GM23338 (cell line): Measurements from ENCODE around the gene PARVB.

Experiments
- CREB1 ChIP-seq: fragments of 250-450 bp; sonication (Bioruptor Pico); IDR thresholded peaks from 2 replicates; pipeline ENCODE4 v1.5.0; 2020; ENCODE audit warnings: low read depth, mild to moderate bottlenecking, moderate library complexity
- EZH2 ChIP-seq: fragments of 200-600 bp; sonication (generic); IDR thresholded peaks from one replicate; pipeline ENCODE4 v1.8.0; 2017; ENCODE audit warnings: antibody characterized with exemption, mild to moderate bottlenecking, low read depth; ENCODE audit not compliant: unreplicated experiment
- EZH2phosphoT487 ChIP-seq: fragments of 200-600 bp; sonication (generic); IDR thresholded peaks from one replicate; pipeline ENCODE4 v1.8.1; 2018; ENCODE audit warnings: antibody characterized with exemption; ENCODE audit not compliant: unreplicated experiment
- JUNB ChIP-seq: IDR thresholded peaks from one replicate; pipeline ENCODE4 v1.6.1; 2016; ENCODE audit warnings: antibody characterized with exemption; ENCODE audit not compliant: unreplicated experiment
- POLR2AphosphoS5 ChIP-seq: IDR thresholded peaks from 2 replicates; pipeline ENCODE4 v1.6.1; 2016; ENCODE audit warnings: antibody characterized with exemption, low read depth
- STAT1 ChIP-seq: IDR thresholded peaks from one replicate; pipeline ENCODE4 v1.6.1; 2016; ENCODE audit warnings: antibody characterized with exemption; ENCODE audit not compliant: unreplicated experiment
- ZNF114 ChIP-seq: fragments of 250-450 bp; sonication (Bioruptor Pico); IDR thresholded peaks from 2 replicates; pipeline ENCODE4 v1.5.0; 2020; ENCODE audit warnings: mild to moderate bottlenecking, moderate library complexity
- ZNF331 ChIP-seq: fragments of 250-450 bp; sonication (Bioruptor Pico); IDR thresholded peaks from 2 replicates; pipeline ENCODE4 v1.5.0; 2020; ENCODE audit warnings: low read depth, mild to moderate bottlenecking, moderate library complexity
- TF ChIP-seq, protein P1 (sequence below), 2 experiments: fragments of 200-600 bp in 1 of 2; sonication (generic) in 1 of 2; conservative IDR thresholded peaks; 2 replicates each; pipeline versions ENCODE4 v1.5.1 to v1.6.1; 2016 to 2017; ENCODE audit warnings: antibody characterized with exemption in 2 of 2, low read depth in 2 of 2, mild to moderate bottlenecking in 2 of 2, moderate library complexity in 1 of 2
- TF ChIP-seq, protein P2 (sequence below): IDR thresholded peaks from 2 replicates; pipeline ENCODE4 v1.6.1; 2016; ENCODE audit warnings: antibody characterized with exemption
- TF ChIP-seq, protein P3 (sequence below): IDR thresholded peaks from one replicate; pipeline ENCODE4 v1.6.1; 2018; ENCODE audit warnings: antibody characterized with exemption; ENCODE audit not compliant: unreplicated experiment

DNA sequence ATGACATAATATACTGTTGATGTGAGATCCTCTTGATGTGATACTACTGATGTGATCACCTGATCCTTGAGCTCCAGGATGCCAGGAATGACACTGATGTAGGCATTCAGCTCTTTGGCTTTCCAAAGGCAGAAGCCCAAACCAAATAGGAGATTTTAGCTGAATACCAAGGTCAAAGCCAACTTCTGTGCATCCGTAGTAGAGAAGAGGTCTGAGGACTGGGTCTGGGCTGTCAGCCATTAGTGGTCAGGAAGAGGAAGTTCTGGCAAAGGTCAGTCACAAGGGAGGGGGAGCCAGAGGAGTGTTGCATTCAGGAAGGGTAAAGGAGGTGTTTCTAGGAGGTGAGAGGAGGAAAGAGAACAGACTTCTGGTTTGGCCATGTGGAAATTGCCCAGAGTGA, 103.3 kb downstream of the PARVB start:
- TF ChIP-seq, protein P1, sequence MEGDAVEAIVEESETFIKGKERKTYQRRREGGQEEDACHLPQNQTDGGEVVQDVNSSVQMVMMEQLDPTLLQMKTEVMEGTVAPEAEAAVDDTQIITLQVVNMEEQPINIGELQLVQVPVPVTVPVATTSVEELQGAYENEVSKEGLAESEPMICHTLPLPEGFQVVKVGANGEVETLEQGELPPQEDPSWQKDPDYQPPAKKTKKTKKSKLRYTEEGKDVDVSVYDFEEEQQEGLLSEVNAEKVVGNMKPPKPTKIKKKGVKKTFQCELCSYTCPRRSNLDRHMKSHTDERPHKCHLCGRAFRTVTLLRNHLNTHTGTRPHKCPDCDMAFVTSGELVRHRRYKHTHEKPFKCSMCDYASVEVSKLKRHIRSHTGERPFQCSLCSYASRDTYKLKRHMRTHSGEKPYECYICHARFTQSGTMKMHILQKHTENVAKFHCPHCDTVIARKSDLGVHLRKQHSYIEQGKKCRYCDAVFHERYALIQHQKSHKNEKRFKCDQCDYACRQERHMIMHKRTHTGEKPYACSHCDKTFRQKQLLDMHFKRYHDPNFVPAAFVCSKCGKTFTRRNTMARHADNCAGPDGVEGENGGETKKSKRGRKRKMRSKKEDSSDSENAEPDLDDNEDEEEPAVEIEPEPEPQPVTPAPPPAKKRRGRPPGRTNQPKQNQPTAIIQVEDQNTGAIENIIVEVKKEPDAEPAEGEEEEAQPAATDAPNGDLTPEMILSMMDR (conservative IDR thresholded peaks at IDR 0.05; ENCODE audit: low read depth in 2 of 2): no peak
- no peak for TF ChIP-seq CREB1 (CRISPR knock-in tag)
- TF ChIP-seq EZH2: no peak
- TF ChIP-seq, protein P2, sequence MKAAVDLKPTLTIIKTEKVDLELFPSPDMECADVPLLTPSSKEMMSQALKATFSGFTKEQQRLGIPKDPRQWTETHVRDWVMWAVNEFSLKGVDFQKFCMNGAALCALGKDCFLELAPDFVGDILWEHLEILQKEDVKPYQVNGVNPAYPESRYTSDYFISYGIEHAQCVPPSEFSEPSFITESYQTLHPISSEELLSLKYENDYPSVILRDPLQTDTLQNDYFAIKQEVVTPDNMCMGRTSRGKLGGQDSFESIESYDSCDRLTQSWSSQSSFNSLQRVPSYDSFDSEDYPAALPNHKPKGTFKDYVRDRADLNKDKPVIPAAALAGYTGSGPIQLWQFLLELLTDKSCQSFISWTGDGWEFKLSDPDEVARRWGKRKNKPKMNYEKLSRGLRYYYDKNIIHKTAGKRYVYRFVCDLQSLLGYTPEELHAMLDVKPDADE: no peak
- TF ChIP-seq, protein P3, sequence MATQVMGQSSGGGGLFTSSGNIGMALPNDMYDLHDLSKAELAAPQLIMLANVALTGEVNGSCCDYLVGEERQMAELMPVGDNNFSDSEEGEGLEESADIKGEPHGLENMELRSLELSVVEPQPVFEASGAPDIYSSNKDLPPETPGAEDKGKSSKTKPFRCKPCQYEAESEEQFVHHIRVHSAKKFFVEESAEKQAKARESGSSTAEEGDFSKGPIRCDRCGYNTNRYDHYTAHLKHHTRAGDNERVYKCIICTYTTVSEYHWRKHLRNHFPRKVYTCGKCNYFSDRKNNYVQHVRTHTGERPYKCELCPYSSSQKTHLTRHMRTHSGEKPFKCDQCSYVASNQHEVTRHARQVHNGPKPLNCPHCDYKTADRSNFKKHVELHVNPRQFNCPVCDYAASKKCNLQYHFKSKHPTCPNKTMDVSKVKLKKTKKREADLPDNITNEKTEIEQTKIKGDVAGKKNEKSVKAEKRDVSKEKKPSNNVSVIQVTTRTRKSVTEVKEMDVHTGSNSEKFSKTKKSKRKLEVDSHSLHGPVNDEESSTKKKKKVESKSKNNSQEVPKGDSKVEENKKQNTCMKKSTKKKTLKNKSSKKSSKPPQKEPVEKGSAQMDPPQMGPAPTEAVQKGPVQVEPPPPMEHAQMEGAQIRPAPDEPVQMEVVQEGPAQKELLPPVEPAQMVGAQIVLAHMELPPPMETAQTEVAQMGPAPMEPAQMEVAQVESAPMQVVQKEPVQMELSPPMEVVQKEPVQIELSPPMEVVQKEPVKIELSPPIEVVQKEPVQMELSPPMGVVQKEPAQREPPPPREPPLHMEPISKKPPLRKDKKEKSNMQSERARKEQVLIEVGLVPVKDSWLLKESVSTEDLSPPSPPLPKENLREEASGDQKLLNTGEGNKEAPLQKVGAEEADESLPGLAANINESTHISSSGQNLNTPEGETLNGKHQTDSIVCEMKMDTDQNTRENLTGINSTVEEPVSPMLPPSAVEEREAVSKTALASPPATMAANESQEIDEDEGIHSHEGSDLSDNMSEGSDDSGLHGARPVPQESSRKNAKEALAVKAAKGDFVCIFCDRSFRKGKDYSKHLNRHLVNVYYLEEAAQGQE: no peak
- TF ChIP-seq EZH2phosphoT487: no peak
- no peak for TF ChIP-seq POLR2AphosphoS5
- no peak for TF ChIP-seq ZNF331
- TF ChIP-seq JUNB: no peak
- no peak for TF ChIP-seq STAT1
- no peak for TF ChIP-seq ZNF114 (CRISPR knock-in tag)
